Muscle of arm (tissue), 12 donors: ENCODE results near the gene SDCBP2. TPM values are rescaled to one million over a fixed set of nuclear protein-coding genes. Genes with fewer than 3 reads are reported as not detected.

Source experiments
- DNase-seq: peaks from one replicate; pipeline ENCODE4 v3.0.0-alpha.2; 2013
- polyA plus RNA-seq, 12 donors: library from polyadenylated mRNA; unstranded; fragments of 120-200 nt; gene quantifications; one replicate each; pipeline ENCODE4 v1.2.1, GENCODE V29; 2013; ENCODE audit not compliant: insufficient read length in 12 of 12

Gene SDCBP2
- polyA plus RNA-seq, 12 donors: 1.3 to 8.0 (median 1.8) TPM; not detected in 1

DNA sequence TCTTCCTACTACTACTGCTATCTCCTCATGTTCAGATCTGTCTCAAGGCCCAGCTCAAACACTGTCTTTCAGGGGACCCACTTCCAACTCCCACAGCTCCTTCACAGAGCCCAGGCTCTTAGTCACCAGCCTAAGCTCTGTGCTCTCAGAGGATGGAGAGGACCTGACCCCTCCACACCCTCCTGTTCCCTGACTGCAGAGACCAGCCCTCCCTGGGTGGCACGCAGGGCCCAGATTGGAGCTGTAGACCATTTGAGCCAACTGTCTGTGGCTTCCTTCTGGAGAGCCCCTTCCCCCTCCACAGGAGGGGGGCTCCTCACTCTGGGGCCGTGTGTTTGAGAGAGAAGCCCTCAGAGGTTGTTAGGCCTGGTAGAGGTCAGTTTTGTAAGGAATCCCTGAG is 53.0 kb downstream of the SDCBP2 start:
- no peak for DNase-seq

GRCh38 chr20:1274485-1275311 is 54.2 kb downstream of the SDCBP2 start:
- DNase-seq: no peak

DNA sequence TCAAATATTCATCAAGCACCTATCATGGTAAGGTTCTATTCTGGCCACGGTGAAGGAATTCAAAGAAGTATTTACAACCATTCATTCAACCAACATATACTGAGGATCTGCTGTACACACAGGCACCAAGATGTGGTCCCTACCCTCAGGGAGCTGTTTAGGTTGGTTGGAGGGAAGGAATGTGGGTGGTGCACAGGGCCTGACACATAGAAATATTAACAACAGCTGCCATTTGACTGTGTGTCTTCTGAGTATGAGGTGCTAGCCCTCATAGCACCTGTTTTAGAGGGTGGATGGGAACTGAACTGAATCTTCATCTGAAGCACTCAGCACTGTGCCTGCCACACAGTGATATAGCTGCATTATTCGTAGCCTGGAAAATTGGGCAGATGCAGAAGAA is 55.6 kb downstream of the SDCBP2 start:
- DNase-seq: no peak

GRCh38 chr20:1272368-1273100 is 56.4 kb downstream of the SDCBP2 start:
- DNase-seq: no peak

DNA sequence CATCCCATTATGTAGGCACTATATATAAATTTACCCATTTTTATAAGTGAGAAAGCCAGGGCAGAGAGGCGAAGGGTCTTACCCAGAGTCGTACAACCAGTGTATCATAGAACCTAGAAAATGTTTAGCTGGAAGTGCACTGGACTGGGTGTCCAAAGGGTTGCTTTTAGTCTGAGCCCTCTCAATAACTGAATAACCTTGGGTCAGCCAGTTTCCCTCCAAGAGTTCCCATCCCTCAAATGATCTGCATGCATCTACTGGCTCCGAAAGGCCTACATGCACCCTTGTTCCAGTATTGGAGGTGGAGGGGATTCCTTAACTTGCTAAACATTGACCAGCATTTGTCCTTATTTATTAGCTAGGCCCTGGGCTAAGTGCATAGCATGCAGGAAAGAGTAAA is 59.1 kb downstream of the SDCBP2 start:
- DNase-seq: no peak

GRCh38 chr20:1269235-1269634 is 59.7 kb downstream of the SDCBP2 start:
- no peak for DNase-seq

- no peak for DNase-seq
These were observed 61.0 kb downstream of the SDCBP2 start for GRCh38 chr20:1267809-1268374.

- no peak for DNase-seq
These were observed 61.8 kb downstream of the SDCBP2 start for GRCh38 chr20:1267161-1267560.

- DNase-seq: peak; percentile 70
These were observed 62.6 kb downstream of the SDCBP2 start, which contains the start of gene SNPH for GRCh38 chr20:1266167-1266973. Gene SNPH, plus strand, starts transcription at chr20:1266294. Its CDS starts 29,946 bp downstream, at chr20:1296240.

DNA sequence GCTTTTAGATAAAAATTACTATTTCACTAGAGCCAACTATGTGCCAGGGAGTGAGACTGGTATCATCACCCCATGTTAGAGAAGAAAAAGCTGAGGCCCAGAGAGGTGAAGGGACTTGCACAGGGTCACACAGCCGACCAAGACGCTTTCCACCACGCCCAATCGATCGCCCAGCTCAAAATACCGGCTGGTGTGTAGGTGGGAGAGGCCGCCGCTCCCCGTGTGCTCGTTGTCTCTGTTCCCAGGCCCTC is 63.1 kb downstream of the SDCBP2 start:
- no peak for DNase-seq

DNA sequence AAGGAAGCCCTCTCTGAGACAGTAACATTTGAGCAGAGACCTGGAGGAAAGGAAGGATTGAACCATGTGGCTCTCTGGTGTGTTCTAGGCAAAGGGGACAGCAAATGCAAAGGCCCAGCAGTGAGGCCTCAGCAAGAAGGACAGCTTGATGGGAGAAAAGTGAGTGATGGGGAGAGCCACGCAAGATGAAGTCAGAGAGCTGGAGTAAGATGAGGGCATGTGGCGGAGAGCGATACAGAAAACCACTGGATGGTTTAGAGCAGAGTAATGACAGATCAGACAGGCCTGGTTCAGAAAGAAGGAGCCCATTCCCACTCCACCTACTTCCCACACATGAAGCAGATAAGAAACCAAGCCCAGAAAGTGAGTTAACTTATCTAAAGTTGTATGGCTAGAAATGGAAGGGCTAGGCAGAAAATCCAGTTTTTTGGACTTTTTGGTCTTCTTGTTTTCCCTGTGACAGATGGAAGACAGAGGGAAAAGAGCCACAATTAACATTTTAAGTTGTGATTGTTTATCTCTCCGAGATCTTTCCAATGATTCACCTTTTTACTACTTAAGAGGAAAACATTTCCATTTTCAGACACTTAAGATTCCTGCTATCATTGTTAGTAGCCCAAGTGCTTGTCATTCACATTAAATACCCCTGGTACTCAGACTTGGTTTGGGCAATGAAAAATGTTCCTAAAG is 63.6 kb downstream of the SDCBP2 start:
- no peak for DNase-seq

DNA sequence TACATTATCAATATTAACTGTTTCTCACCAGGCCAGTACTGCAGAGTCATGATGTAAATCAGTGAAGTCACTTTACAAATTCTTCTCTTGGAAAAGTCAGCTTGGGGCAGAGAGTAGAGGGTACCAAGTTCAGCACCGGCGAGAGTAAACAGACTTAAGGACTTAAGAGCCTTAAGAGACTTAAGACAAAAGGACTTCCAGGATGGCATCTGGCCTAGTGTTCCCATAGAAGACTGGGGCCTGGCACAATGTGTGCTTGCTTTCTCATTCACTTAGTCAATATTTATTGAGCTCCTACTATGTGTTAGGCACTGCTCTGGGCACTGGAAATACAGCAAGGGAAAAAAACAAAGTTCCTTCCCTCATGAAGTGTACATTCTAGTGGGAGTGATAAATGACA is 64.2 kb downstream of the SDCBP2 start:
- DNase-seq: no peak

- DNase-seq: no peak
These were observed 65.1 kb downstream of the SDCBP2 start for GRCh38 chr20:1263853-1264252.

Other genes with a start within 250 kb of the SDCBP2 start
- 100 to 1,000 TPM in 4 of 12 donors, 10 to 100 TPM in 7, not detected in 1; 79.8 to 144 (median 96.1) TPM for gene PSMF1, start 210.5 kb downstream of the SDCBP2 start, polyA plus RNA-seq
- gene TMEM74B, start 144.2 kb downstream of the SDCBP2 start, polyA plus RNA-seq: 1 to 10 TPM in 10 of 12 donors, not detected in 2; 1.7 to 6.1 (median 3.2) TPM
- under 1 TPM in 10 of 12 donors, not detected in 2; 0.23 to 0.63 (median 0.47) TPM for gene C20orf202, start 125.7 kb downstream of the SDCBP2 start, polyA plus RNA-seq
- under 1 TPM in 2 of 12 donors, not detected in 10; 0.13 to 0.15 TPM for gene RAD21L1, start 103.1 kb downstream of the SDCBP2 start, polyA plus RNA-seq
- gene SNPH, start 62.8 kb downstream of the SDCBP2 start, polyA plus RNA-seq: 10 to 100 TPM in 1 of 12 donors, 1 to 10 TPM in 10, not detected in 1; 3.7 to 10.4 (median 5.4) TPM
- gene FKBP1A, start 63.9 kb upstream of the SDCBP2 start, polyA plus RNA-seq: 100 to 1,000 TPM; 235 to 628 (median 298) TPM
- 10 to 100 TPM in 11 of 12 donors, not detected in 1; 61.3 to 75.1 (median 66.6) TPM for gene NSFL1C, start 137.7 kb upstream of the SDCBP2 start, polyA plus RNA-seq
- 1 to 10 TPM in 9 of 12 donors, under 1 TPM in 1, not detected in 2; 0.84 to 4.1 (median 1.5) TPM for gene SIRPB2, start 162.3 kb upstream of the SDCBP2 start, polyA plus RNA-seq
- under 1 TPM in 1 of 12 donors, not detected in 11; 0.12 TPM for gene SIRPD, start 228.6 kb upstream of the SDCBP2 start, polyA plus RNA-seq